Skeletal muscle tissue (tissue), 4 donors: ENCODE data around the gene KIAA0040. TPM values are rescaled to one million over a fixed set of nuclear protein-coding genes. Genes with fewer than 3 reads are reported as not detected.
"Not testable (repeated sequence)": the region's sequence is repeated elsewhere in the genome, so short reads cannot be mapped to it uniquely, and the experiment has no call there.

ENCODE experiments used
- H3K27ac ChIP-seq: one replicate; pipeline ENCODE4 v1.7.0; 2013; ENCODE audit warnings: mild to moderate bottlenecking, low read depth, low read length, inconsistent platforms
- H3K27me3 ChIP-seq, 3 donors: one replicate each; pipeline ENCODE4 v1.7.0; 2013; ENCODE audit warnings: low read length in 3 of 3; ENCODE audit not compliant: control insufficient read depth in 3 of 3, insufficient read depth in 3 of 3
- H3K36me3 ChIP-seq, 3 donors: one replicate each; pipeline ENCODE4 v1.7.0; 2013; ENCODE audit warnings: low read length in 3 of 3; ENCODE audit not compliant: control insufficient read depth in 3 of 3, insufficient read depth in 3 of 3
- H3K4me1 ChIP-seq, 3 donors: one replicate each; pipeline ENCODE4 v1.7.0; 2013; ENCODE audit warnings: low read length in 3 of 3, mild to moderate bottlenecking in 3 of 3; ENCODE audit not compliant: control insufficient read depth in 3 of 3, insufficient read depth in 3 of 3
- H3K4me3 ChIP-seq, 3 donors: one replicate each; pipeline ENCODE4 v1.7.0; 2013; ENCODE audit warnings: low read length in 3 of 3
- H3K9ac ChIP-seq, 3 donors: one replicate each; pipeline ENCODE4 v1.7.0; 2013; ENCODE audit warnings: low read length in 3 of 3, mild to moderate bottlenecking in 3 of 3, moderate library complexity in 2 of 3, low read depth in 1 of 3
- H3K9me3 ChIP-seq, 3 donors: one replicate each; pipeline ENCODE4 v1.7.0; 2013; ENCODE audit warnings: low read length in 3 of 3; ENCODE audit not compliant: control insufficient read depth in 3 of 3
- total RNA-seq: library from RNA; depleted of rRNA; stranded (reverse); fragments of >200 nt; gene quantifications from one replicate; pipeline ENCODE4 v1.2.3, GENCODE V29; 2014
- donor health status: Osteomylitis.

Gene KIAA0040
- total RNA-seq, 1 donor from 2014 or later: 5.2 TPM

DNA sequence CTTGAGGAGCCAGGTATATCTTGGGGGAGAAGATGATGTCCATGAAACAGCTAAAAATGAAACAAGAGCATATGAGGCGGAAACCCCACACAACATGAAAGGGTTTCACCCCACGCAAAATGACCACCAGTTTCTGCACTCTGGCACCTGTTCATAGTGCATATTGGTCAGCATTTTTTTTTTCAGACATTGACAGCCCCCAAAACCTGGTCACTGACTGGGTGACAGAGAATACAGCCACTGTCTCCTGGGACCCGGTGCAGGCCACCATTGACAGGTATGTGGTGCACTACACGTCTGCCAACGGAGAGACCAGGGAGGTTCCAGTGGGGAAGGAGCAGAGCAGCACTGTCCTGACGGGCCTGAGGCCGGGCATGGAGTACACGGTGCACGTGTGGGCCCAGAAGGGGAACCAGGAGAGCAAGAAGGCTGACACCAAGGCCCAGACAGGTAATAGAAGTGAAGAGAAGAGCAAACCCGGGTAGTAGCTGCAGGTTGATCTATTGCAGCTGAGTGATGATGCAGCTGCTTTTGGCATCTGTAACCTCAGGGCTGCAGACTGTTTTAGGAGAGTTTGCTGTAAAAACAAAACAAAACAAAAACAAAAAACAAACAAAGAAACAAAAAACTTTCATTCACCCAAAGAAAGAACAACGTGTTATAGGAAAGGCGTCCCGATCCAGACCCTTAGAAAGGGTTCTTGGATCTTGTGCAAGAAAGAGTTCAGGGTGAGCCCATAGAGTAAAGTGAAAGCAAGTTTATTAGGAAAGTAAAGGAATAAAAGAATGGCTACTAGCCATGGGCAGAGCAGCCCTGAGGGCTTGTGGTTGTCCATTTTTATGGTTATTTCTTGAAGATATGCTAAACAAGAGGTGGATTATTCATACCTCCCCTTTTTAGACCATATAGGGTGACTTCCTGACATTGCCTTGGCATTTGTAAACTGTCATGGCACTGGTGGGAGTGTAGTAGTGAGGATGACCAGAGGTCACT is 73.9 kb downstream of the KIAA0040 start:
- H3K4me3 ChIP-seq: no peak overlapping the region
- no peaks in the 10 kb centered on the region for H3K36me3 ChIP-seq
- H3K4me1 ChIP-seq: no peaks in the 10 kb centered on the region
- peaks cover 0 to 6% (median 0%) of the 10 kb centered on the region in 3 donors for H3K9me3 ChIP-seq
- no peak overlapping the region for H3K9ac ChIP-seq
- no peak overlapping the region for H3K27ac ChIP-seq
- no peaks in the 10 kb centered on the region for H3K27me3 ChIP-seq

DNA sequence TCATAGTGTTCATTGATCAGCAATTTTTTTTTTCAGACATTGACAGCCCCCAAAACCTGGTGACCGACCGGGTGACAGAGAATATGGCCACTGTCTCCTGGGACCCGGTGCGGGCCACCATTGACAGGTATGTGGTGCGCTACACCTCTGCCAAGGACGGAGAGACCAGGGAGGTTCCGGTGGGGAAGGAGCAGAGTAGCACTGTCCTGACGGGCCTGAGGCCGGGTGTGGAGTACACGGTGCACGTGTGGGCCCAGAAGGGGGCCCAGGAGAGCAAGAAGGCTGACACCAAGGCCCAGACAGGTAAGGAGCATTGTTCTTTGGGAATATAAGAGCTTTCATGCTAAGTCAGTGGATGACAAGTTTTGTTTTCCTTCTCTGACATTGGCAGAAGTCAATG is 75.7 kb downstream of the KIAA0040 start:
- peaks cover 0 to 10% (median 3%) of the 10 kb centered on the region in 3 donors for H3K9me3 ChIP-seq
- H3K27me3 ChIP-seq: no peaks in the 10 kb centered on the region
- H3K27ac ChIP-seq: no peak overlapping the region
- no peaks in the 10 kb centered on the region for H3K36me3 ChIP-seq
- H3K4me3 ChIP-seq: no peak overlapping the region
- no peaks in the 10 kb centered on the region for H3K4me1 ChIP-seq
- H3K9ac ChIP-seq: no peak overlapping the region

DNA sequence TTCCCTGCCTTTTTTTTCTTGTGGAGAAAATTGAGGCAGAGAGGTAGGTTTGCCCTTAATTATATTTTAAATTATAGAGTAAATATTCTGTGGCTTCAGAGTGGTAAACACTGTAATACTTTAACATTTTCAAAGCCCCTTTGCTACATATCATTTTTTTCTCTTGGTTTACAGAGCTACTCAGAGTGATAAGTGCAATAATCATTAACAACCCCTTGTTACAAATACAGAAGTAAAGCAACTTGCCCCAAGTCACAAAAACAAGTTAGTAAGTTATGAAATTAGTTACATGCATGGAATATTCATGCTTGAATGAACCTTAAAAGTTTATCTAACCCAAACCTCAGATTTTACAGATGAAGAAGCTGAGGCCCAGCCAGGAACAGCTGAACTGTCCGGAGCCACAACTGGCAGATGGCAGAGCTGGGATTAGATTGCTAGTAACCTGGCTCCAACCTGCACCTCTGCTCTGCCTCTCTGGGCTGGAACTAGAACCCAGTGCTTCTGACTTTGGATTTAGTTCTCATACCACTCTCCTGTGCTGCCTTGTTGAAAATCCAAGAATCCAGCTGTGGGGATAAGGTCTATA is 76.3 kb downstream of the KIAA0040 start:
- Histone ChIP-seq H3K4me3 (no peak overlapping the region), H3K9me3 (peaks cover 0 to 10% (median 3%) of the 10 kb centered on the region in 3 donors), H3K27ac (no peak overlapping the region), H3K27me3 (no peaks in the 10 kb centered on the region), H3K4me1 (no peaks in the 10 kb centered on the region), H3K36me3 (no peaks in the 10 kb centered on the region), H3K9ac (no peak overlapping the region)

DNA sequence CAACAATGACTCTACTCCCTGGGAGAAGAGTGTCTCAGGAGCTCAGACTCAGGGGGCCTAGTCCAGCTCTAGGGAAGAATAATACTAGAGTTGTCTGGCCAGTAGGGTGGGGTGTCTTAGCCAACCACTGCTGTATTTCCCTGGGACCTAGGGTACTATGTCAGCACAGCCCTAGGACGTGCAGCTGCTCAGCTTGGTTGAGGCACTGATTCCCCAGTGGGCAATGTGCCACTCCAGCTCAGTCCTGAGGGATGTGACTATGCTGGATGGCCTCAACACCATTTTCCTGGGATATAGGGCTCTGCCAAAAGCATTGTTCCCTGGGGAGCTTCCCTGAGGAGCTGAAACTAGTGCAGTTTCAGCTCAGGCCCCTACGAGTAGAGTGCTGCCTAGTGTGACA is 77.6 kb downstream of the KIAA0040 start:
- Histone ChIP-seq H3K27me3 (no peaks in the 10 kb centered on the region), H3K4me1 (no peaks in the 10 kb centered on the region), H3K36me3 (no peaks in the 10 kb centered on the region), H3K9ac (no peak overlapping the region), H3K27ac (no peak overlapping the region), H3K4me3 (no peak overlapping the region), H3K9me3 (peaks cover 0 to 10% (median 3%) of the 10 kb centered on the region in 3 donors)

DNA sequence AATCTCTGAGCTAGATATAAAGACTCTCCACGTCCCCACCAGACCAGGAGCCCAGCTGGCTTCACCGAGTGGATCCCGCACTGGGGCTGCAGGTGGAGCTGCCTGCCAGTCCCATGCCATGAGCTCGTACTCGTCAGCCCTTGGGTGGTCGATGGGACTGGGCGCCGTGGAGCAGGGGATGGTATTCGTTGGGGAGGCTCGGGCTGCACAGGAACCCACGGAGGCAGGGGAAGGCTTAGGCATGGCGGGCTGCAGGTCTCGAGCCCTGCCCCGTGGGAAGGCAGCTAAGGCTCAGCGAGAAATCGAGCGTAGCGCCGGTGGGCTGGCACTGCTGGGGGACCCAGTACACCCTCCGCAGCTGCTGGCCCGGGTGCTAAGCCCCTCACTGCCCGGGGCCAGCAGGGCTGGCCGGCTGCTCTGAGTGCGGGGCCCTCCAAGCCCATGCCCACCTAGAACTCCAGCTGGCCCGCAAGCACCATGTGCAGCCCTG is 84.2 kb downstream of the KIAA0040 start:
- not testable (repeated sequence) for H3K36me3 ChIP-seq, H3K9me3 ChIP-seq

More for the DNA sequence above, 84.2 kb downstream of the KIAA0040 start:
- H3K27ac ChIP-seq, H3K4me3 ChIP-seq, H3K9ac ChIP-seq, H3K4me1 ChIP-seq, H3K27me3 ChIP-seq: not testable (repeated sequence)

Other genes with a start within 250 kb of the KIAA0040 start
- gene CACYBP, start 192.8 kb downstream of the KIAA0040 start, total RNA-seq: 136 TPM
- 30.3 TPM for gene MRPS14, start 169.4 kb downstream of the KIAA0040 start, total RNA-seq
- 5.7 TPM for gene TNN, start 124.9 kb downstream of the KIAA0040 start, total RNA-seq